Liver (tissue), 3 donors: ENCODE data around the gene PEAK3.

Experiments
- EGR1 ChIP-seq, 2 donors: IDR thresholded peaks; 2 replicates each; pipeline ENCODE4 v1.6.1; 2016 to 2018; ENCODE audit warnings: antibody characterized with exemption in 2 of 2, low read depth in 2 of 2
- RAD21 ChIP-seq, 2 donors: IDR thresholded peaks; 2 replicates each; pipeline ENCODE4 v1.6.1; 2016; ENCODE audit warnings: antibody characterized with exemption in 2 of 2, mild to moderate bottlenecking in 2 of 2
- RXRA ChIP-seq, 2 donors: IDR thresholded peaks; 2 replicates each; pipeline ENCODE4 v1.6.1; 2017 to 2018; ENCODE audit warnings: antibody characterized with exemption in 2 of 2, mild to moderate bottlenecking in 1 of 2
- TF ChIP-seq, protein P1 (sequence below): fragments of 150-350 bp; IDR thresholded peaks from 2 replicates; pipeline ENCODE4 v1.5.1; 2017; ENCODE audit warnings: improper control_type of control experiment, low read depth, low read length; ENCODE audit not compliant: missing input control
- TF ChIP-seq, protein P2 (sequence below): IDR thresholded peaks from 2 replicates; pipeline ENCODE4 v1.6.1; 2016; ENCODE audit warnings: antibody characterized with exemption
- TF ChIP-seq, protein P3 (sequence below): IDR thresholded peaks from 2 replicates; pipeline ENCODE4 v1.6.1; 2016; ENCODE audit warnings: antibody characterized with exemption
- donor health status: healthy.
- donor health status: healthy.

DNA sequence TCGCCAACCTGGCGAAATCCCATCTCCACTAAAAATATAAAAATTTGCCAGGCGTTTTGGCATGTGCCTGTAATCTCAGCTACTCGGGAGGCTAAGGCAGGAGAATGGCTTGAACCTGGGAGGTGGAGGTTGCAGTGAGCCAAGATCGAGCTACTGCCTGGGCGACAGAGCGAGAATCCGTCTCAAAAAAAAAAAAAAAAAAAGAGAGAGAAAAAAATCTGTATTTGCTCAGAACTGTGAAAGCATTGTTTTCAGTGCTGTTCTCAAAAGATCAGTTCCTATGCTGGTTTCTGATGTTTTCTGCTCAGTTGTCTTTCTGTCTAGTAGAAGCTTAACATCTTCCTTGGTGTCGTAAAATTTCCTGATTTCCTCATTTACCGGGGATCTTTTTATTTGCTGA lies 42.8 kb downstream of the PEAK3 start:
- TF ChIP-seq RXRA (IDR thresholded peaks at IDR 0.05) (no peak), RAD21 (IDR thresholded peaks at IDR 0.05) (no peak), EGR1 (IDR thresholded peaks at IDR 0.05; ENCODE audit: low read depth in 2 of 2) (no peak)
- TF ChIP-seq, protein P1, sequence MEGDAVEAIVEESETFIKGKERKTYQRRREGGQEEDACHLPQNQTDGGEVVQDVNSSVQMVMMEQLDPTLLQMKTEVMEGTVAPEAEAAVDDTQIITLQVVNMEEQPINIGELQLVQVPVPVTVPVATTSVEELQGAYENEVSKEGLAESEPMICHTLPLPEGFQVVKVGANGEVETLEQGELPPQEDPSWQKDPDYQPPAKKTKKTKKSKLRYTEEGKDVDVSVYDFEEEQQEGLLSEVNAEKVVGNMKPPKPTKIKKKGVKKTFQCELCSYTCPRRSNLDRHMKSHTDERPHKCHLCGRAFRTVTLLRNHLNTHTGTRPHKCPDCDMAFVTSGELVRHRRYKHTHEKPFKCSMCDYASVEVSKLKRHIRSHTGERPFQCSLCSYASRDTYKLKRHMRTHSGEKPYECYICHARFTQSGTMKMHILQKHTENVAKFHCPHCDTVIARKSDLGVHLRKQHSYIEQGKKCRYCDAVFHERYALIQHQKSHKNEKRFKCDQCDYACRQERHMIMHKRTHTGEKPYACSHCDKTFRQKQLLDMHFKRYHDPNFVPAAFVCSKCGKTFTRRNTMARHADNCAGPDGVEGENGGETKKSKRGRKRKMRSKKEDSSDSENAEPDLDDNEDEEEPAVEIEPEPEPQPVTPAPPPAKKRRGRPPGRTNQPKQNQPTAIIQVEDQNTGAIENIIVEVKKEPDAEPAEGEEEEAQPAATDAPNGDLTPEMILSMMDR: no peak
- TF ChIP-seq, protein P2, sequence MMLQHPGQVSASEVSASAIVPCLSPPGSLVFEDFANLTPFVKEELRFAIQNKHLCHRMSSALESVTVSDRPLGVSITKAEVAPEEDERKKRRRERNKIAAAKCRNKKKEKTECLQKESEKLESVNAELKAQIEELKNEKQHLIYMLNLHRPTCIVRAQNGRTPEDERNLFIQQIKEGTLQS: no peak
- TF ChIP-seq, protein P3, sequence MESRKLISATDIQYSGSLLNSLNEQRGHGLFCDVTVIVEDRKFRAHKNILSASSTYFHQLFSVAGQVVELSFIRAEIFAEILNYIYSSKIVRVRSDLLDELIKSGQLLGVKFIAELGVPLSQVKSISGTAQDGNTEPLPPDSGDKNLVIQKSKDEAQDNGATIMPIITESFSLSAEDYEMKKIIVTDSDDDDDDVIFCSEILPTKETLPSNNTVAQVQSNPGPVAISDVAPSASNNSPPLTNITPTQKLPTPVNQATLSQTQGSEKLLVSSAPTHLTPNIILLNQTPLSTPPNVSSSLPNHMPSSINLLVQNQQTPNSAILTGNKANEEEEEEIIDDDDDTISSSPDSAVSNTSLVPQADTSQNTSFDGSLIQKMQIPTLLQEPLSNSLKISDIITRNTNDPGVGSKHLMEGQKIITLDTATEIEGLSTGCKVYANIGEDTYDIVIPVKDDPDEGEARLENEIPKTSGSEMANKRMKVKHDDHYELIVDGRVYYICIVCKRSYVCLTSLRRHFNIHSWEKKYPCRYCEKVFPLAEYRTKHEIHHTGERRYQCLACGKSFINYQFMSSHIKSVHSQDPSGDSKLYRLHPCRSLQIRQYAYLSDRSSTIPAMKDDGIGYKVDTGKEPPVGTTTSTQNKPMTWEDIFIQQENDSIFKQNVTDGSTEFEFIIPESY: no peak
